Stimulated activated naive CD8-positive, alpha-beta T cell treated with anti-CD3 and anti-CD28 coated beads, Interleukin-15, Interleukin-2, amounts not matched to agents 100 ng/mL and 50 ng/mL, for 24 hours (primary cell): Measurements from ENCODE around the gene ADAM17.
"Not testable (repeated sequence)": the region's sequence is repeated elsewhere in the genome, so short reads cannot be mapped to it uniquely, and the experiment has no call there.

Experiments used
- H3K27ac Mint-ChIP-seq: one replicate; pipeline ENCODE4 v1.8.0; 2021; ENCODE audit warnings: mild to moderate bottlenecking, mixed read lengths
- H3K27me3 Mint-ChIP-seq: one replicate; pipeline ENCODE4 v1.8.0; 2021; ENCODE audit warnings: mixed read lengths
- H3K36me3 Mint-ChIP-seq: one replicate; pipeline ENCODE4 v1.8.0; 2021; ENCODE audit warnings: low read depth, mixed read lengths
- H3K4me1 Mint-ChIP-seq: one replicate; pipeline ENCODE4 v1.8.0; 2021; ENCODE audit warnings: low read depth, mixed read lengths
- H3K4me3 Mint-ChIP-seq: one replicate; pipeline ENCODE4 v1.8.0; 2021; ENCODE audit warnings: mild to moderate bottlenecking, mixed read lengths
- H3K9me3 Mint-ChIP-seq: one replicate; pipeline ENCODE4 v1.8.0; 2021; ENCODE audit warnings: mixed read lengths

ADAM17 gene

GRCh38 chr2:9518163-9518562, 37.5 kb downstream of the ADAM17 start:
- H3K27ac Mint-ChIP-seq: no peak overlapping the region
- H3K9me3 Mint-ChIP-seq: no peaks in the 10 kb centered on the region
- no peak overlapping the region for H3K4me3 Mint-ChIP-seq
- no peaks in the 10 kb centered on the region for H3K4me1 Mint-ChIP-seq
- H3K36me3 Mint-ChIP-seq: peaks cover 52% of the 10 kb centered on the region
- H3K27me3 Mint-ChIP-seq: no peaks in the 10 kb centered on the region

- Mint-ChIP-seq H3K27me3 (no peaks in the 10 kb centered on the region), H3K9me3 (no peaks in the 10 kb centered on the region), H3K4me3 (no peak overlapping the region), H3K4me1 (no peaks in the 10 kb centered on the region), H3K36me3 (peaks cover 51% of the 10 kb centered on the region), H3K27ac (no peak overlapping the region)
Observed at GRCh38 chr2:9517118-9517782, 38.4 kb downstream of the ADAM17 start.

GRCh38 chr2:9513946-9514345, 41.7 kb downstream of the ADAM17 start:
- not testable (repeated sequence) for H3K4me3 Mint-ChIP-seq, H3K27ac Mint-ChIP-seq, H3K4me1 Mint-ChIP-seq, H3K9me3 Mint-ChIP-seq, H3K27me3 Mint-ChIP-seq
- peaks cover 49% of the 10 kb centered on the region for H3K36me3 Mint-ChIP-seq

- no peak overlapping the region for H3K27ac Mint-ChIP-seq
- no peaks in the 10 kb centered on the region for H3K9me3 Mint-ChIP-seq
- H3K27me3 Mint-ChIP-seq: no peaks in the 10 kb centered on the region
- H3K36me3 Mint-ChIP-seq: peaks cover 56% of the 10 kb centered on the region
- H3K4me3 Mint-ChIP-seq: no peak overlapping the region
- no peaks in the 10 kb centered on the region for H3K4me1 Mint-ChIP-seq
Observed at GRCh38 chr2:9508931-9509330, 46.7 kb downstream of the ADAM17 start.

- Mint-ChIP-seq H3K4me1 (peaks cover 23% of the 10 kb centered on the region), H3K27ac (no peak overlapping the region), H3K4me3 (no peak overlapping the region), H3K9me3 (no peaks in the 10 kb centered on the region), H3K27me3 (no peaks in the 10 kb centered on the region), H3K36me3 (peaks cover 59% of the 10 kb centered on the region)
Observed at GRCh38 chr2:9498210-9498609, 57.4 kb downstream of the ADAM17 start.

GRCh38 chr2:9497017-9497416, 58.6 kb downstream of the ADAM17 start:
- H3K9me3 Mint-ChIP-seq: no peaks in the 10 kb centered on the region
- peak overlapping the region; percentile 18 for H3K27ac Mint-ChIP-seq
- no peak overlapping the region for H3K4me3 Mint-ChIP-seq
- peaks cover 61% of the 10 kb centered on the region for H3K36me3 Mint-ChIP-seq
- H3K27me3 Mint-ChIP-seq: no peaks in the 10 kb centered on the region
- H3K4me1 Mint-ChIP-seq: peaks cover 27% of the 10 kb centered on the region

- Mint-ChIP-seq H3K27me3 (no peaks in the 10 kb centered on the region), H3K27ac (peak overlapping the region; percentile 57), H3K9me3 (no peaks in the 10 kb centered on the region), H3K4me3 (no peak overlapping the region), H3K4me1 (peaks cover 33% of the 10 kb centered on the region), H3K36me3 (peaks cover 70% of the 10 kb centered on the region)
Observed at GRCh38 chr2:9494081-9494480, 61.5 kb downstream of the ADAM17 start.

GRCh38 chr2:9493478-9493877, 62.2 kb downstream of the ADAM17 start:
- H3K4me3 Mint-ChIP-seq: no peak overlapping the region
- H3K36me3 Mint-ChIP-seq: peaks cover 72% of the 10 kb centered on the region
- H3K27ac Mint-ChIP-seq: peak overlapping the region; percentile 17
- H3K9me3 Mint-ChIP-seq: no peaks in the 10 kb centered on the region
- H3K27me3 Mint-ChIP-seq: no peaks in the 10 kb centered on the region
- H3K4me1 Mint-ChIP-seq: peaks cover 39% of the 10 kb centered on the region

GRCh38 chr2:9492927-9493326, 62.7 kb downstream of the ADAM17 start:
- H3K36me3 Mint-ChIP-seq: peaks cover 71% of the 10 kb centered on the region
- peaks cover 43% of the 10 kb centered on the region for H3K4me1 Mint-ChIP-seq
- H3K27me3 Mint-ChIP-seq: no peaks in the 10 kb centered on the region
- H3K27ac Mint-ChIP-seq: no peak overlapping the region
- H3K4me3 Mint-ChIP-seq: no peak overlapping the region
- no peaks in the 10 kb centered on the region for H3K9me3 Mint-ChIP-seq

GRCh38 chr2:9490789-9491188, 64.8 kb downstream of the ADAM17 start:
- H3K4me1 Mint-ChIP-seq: peaks cover 36% of the 10 kb centered on the region
- no peak overlapping the region for H3K27ac Mint-ChIP-seq
- no peaks in the 10 kb centered on the region for H3K27me3 Mint-ChIP-seq
- H3K36me3 Mint-ChIP-seq: peaks cover 77% of the 10 kb centered on the region
- no peak overlapping the region for H3K4me3 Mint-ChIP-seq
- H3K9me3 Mint-ChIP-seq: no peaks in the 10 kb centered on the region

GRCh38 chr2:9488583-9489547, 66.8 kb downstream of the ADAM17 start:
- H3K36me3 Mint-ChIP-seq: peaks cover 81% of the 10 kb centered on the region

GRCh38 chr2:9484533-9484932, 71.1 kb downstream of the ADAM17 start:
- Mint-ChIP-seq H3K4me1 (peaks cover 20% of the 10 kb centered on the region), H3K27me3 (no peaks in the 10 kb centered on the region), H3K27ac (no peak overlapping the region), H3K9me3 (no peaks in the 10 kb centered on the region), H3K36me3 (peaks cover 74% of the 10 kb centered on the region), H3K4me3 (no peak overlapping the region)

More at GRCh38 chr2:9488583-9489547, 66.8 kb downstream of the ADAM17 start:
- Mint-ChIP-seq H3K4me3 (no peak overlapping the region), H3K27ac (peak overlapping the region; percentile 70), H3K9me3 (no peaks in the 10 kb centered on the region), H3K27me3 (no peaks in the 10 kb centered on the region), H3K4me1 (peaks cover 28% of the 10 kb centered on the region)

- peaks cover 13% of the 10 kb centered on the region for H3K4me1 Mint-ChIP-seq
- H3K4me3 Mint-ChIP-seq: no peak overlapping the region
- no peaks in the 10 kb centered on the region for H3K9me3 Mint-ChIP-seq
- no peaks in the 10 kb centered on the region for H3K27me3 Mint-ChIP-seq
- H3K27ac Mint-ChIP-seq: no peak overlapping the region
- peaks cover 70% of the 10 kb centered on the region for H3K36me3 Mint-ChIP-seq
Observed at GRCh38 chr2:9483107-9483506, 72.5 kb downstream of the ADAM17 start.

- Mint-ChIP-seq H3K27ac (peak overlapping the region; percentile 19), H3K4me1 (peaks cover 35% of the 10 kb centered on the region)
Observed at GRCh38 chr2:9480157-9480556, 75.5 kb downstream of the ADAM17 start.

GRCh38 chr2:9478526-9478925, 77.1 kb downstream of the ADAM17 start:
- Mint-ChIP-seq H3K9me3 (no peaks in the 10 kb centered on the region), H3K36me3 (peaks cover 53% of the 10 kb centered on the region), H3K27ac (peak overlapping the region; percentile 11), H3K4me1 (peaks cover 38% of the 10 kb centered on the region), H3K4me3 (no peak overlapping the region), H3K27me3 (no peaks in the 10 kb centered on the region)

More at GRCh38 chr2:9480157-9480556, 75.5 kb downstream of the ADAM17 start:
- H3K4me3 Mint-ChIP-seq: no peak overlapping the region
- no peaks in the 10 kb centered on the region for H3K27me3 Mint-ChIP-seq
- no peaks in the 10 kb centered on the region for H3K9me3 Mint-ChIP-seq
- H3K36me3 Mint-ChIP-seq: peaks cover 65% of the 10 kb centered on the region
